Measurements from ENCODE around the gene REN.
A peak's percentile ranks its signal among the peaks of the same experiment; 100 is the strongest.

REN gene

GRCh38 chr1:204201348-204202040, 35.4 kb upstream of the REN start:
- Histone ChIP-seq H3K9me3 (ENCODE audit: control insufficient read depth in 1 of 2, low read length in 2 of 2) (no peaks in the 10 kb centered on the region), H3K4me1 (ENCODE audit: control insufficient read depth in 1 of 2, insufficient read depth in 2 of 2, low read length in 2 of 2) (peaks cover 0 to 4% of the 10 kb centered on the region in 2 donors), H3K4me3 (ENCODE audit: low read depth in 1 of 2, low read length in 2 of 2) (no peak overlapping the region), H3K27me3 (ENCODE audit: control insufficient read depth in 1 of 2, insufficient read depth in 2 of 2, low read length in 2 of 2) (peaks cover 0 to 8% of the 10 kb centered on the region in 2 donors), H3K9ac (ENCODE audit: low read depth in 1 of 2, low read length in 2 of 2) (no peak overlapping the region), H3K27ac (ENCODE audit: low read depth, low read length) (no peak overlapping the region), H3K36me3 (ENCODE audit: control insufficient read depth in 1 of 2, insufficient read depth in 2 of 2, low read length in 2 of 2) (no peaks in the 10 kb centered on the region)

DNA sequence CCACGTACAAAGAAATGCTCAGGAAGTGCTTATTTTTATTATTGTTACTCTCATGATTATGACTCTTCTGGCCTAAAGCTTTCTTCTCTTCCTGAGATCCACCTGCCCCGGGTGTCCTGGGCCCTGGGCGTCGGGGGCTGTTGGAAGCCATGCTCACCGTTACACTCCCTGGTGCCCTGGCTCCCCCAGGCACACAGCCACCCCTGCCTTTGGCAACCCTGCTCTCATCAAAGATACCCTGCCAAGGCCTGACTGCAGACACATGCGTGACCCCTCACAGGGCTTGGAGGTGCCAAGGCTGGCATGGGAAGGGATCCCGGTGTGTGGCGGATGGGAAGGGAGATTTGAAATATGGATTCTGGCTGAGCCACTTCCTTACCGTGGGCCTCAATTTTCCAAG, 33.4 kb upstream of the REN start:
- Histone ChIP-seq H3K9ac (ENCODE audit: low read depth in 1 of 2, low read length in 2 of 2) (no peak overlapping the region), H3K4me1 (ENCODE audit: control insufficient read depth in 1 of 2, insufficient read depth in 2 of 2, low read length in 2 of 2) (peaks cover 2 to 7% of the 10 kb centered on the region in 2 donors), H3K27me3 (ENCODE audit: control insufficient read depth in 1 of 2, insufficient read depth in 2 of 2, low read length in 2 of 2) (peaks cover 0 to 7% of the 10 kb centered on the region in 2 donors), H3K9me3 (ENCODE audit: control insufficient read depth in 1 of 2, low read length in 2 of 2) (no peaks in the 10 kb centered on the region), H3K36me3 (ENCODE audit: control insufficient read depth in 1 of 2, insufficient read depth in 2 of 2, low read length in 2 of 2) (no peaks in the 10 kb centered on the region), H3K27ac (ENCODE audit: low read depth, low read length) (no peak overlapping the region), H3K4me3 (ENCODE audit: low read depth in 1 of 2, low read length in 2 of 2) (no peak overlapping the region)

- peaks cover 11 to 16% of the 10 kb centered on the region in 2 donors for H3K4me1 ChIP-seq (ENCODE audit: control insufficient read depth in 1 of 2, insufficient read depth in 2 of 2, low read length in 2 of 2)
- peaks cover 0 to 5% of the 10 kb centered on the region in 2 donors for H3K27me3 ChIP-seq (ENCODE audit: control insufficient read depth in 1 of 2, insufficient read depth in 2 of 2, low read length in 2 of 2)
- no peaks in the 10 kb centered on the region for H3K36me3 ChIP-seq (ENCODE audit: control insufficient read depth in 1 of 2, insufficient read depth in 2 of 2, low read length in 2 of 2)
- no peak overlapping the region for H3K27ac ChIP-seq (ENCODE audit: low read depth, low read length)
- H3K9ac ChIP-seq (ENCODE audit: low read depth in 1 of 2, low read length in 2 of 2) = no peak overlapping the region
- H3K4me3 ChIP-seq (ENCODE audit: low read depth in 1 of 2, low read length in 2 of 2) = no peak overlapping the region
- no peaks in the 10 kb centered on the region for H3K9me3 ChIP-seq (ENCODE audit: control insufficient read depth in 1 of 2, low read length in 2 of 2)
Observed at GRCh38 chr1:204198348-204199340, 32.5 kb upstream of the REN start.

GRCh38 chr1:204197068-204197467, 30.9 kb upstream of the REN start:
- H3K36me3 ChIP-seq (ENCODE audit: control insufficient read depth in 1 of 2, insufficient read depth in 2 of 2, low read length in 2 of 2) = no peaks in the 10 kb centered on the region
- H3K9me3 ChIP-seq (ENCODE audit: control insufficient read depth in 1 of 2, low read length in 2 of 2) = no peaks in the 10 kb centered on the region
- H3K9ac ChIP-seq (ENCODE audit: low read depth in 1 of 2, low read length in 2 of 2) = no peak overlapping the region
- no peak overlapping the region for H3K27ac ChIP-seq (ENCODE audit: low read depth, low read length)
- no peaks in the 10 kb centered on the region for H3K27me3 ChIP-seq (ENCODE audit: control insufficient read depth in 1 of 2, insufficient read depth in 2 of 2, low read length in 2 of 2)
- H3K4me1 ChIP-seq (ENCODE audit: control insufficient read depth in 1 of 2, insufficient read depth in 2 of 2, low read length in 2 of 2) = peaks cover 18 to 29% of the 10 kb centered on the region in 2 donors
- H3K4me3 ChIP-seq (ENCODE audit: low read depth in 1 of 2, low read length in 2 of 2) = no peak overlapping the region

DNA sequence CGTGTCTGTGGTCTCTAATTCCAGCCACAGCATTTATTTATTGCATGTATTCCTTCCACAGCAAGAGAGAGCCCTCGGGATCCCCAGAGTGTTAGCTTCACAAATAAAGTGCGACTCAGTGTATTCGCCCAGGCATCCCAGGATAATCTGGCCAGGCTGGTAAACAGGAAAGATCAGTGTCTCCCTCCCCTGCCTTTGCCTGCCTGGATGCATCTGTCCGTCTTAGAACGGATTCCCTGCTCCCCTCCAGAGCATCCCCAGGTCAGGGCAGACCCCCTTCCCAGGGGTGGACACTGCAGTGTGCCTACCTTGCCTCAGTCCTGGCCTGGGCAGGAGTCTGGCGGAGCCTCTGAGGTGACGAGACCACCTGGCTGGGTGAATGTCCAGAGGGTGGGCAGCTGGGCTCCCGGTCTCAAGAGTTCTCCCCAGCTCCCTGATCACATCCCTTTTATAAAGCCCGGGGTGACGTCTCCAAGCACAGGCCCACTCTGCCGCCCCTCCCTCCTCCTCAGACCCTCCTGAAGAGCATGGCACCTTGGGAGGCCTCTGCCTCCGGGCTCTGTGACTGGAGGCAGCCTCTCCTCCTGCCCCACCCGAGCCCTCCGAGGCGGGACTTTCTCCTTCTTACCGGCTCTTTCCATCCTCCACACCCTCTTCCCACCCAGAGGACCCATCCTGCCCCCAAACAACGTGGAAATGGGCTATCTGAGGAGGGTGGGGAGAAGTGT, 30.1 kb upstream of the REN start, which contains the start of gene KISS1:
Gene KISS1, minus strand, starts transcription at position 424 of the 728 bp plus-strand sequence. CDS start 3,615 bp downstream, outside the sequence.
- no peaks in the 10 kb centered on the region for H3K27me3 ChIP-seq (ENCODE audit: control insufficient read depth in 1 of 2, insufficient read depth in 2 of 2, low read length in 2 of 2)
- peaks cover 18 to 36% of the 10 kb centered on the region in 2 donors for H3K4me1 ChIP-seq (ENCODE audit: control insufficient read depth in 1 of 2, insufficient read depth in 2 of 2, low read length in 2 of 2)
- H3K27ac ChIP-seq (ENCODE audit: low read depth, low read length) = no peak within 1 kb of the TSS
- H3K4me3 ChIP-seq (ENCODE audit: low read depth in 1 of 2, low read length in 2 of 2) = no peak within 1 kb of the TSS
- no peak within 1 kb of the TSS for H3K9ac ChIP-seq (ENCODE audit: low read depth in 1 of 2, low read length in 2 of 2)
- H3K36me3 ChIP-seq (ENCODE audit: control insufficient read depth in 1 of 2, insufficient read depth in 2 of 2, low read length in 2 of 2) = no peaks in the 10 kb centered on the region
- H3K9me3 ChIP-seq (ENCODE audit: control insufficient read depth in 1 of 2, low read length in 2 of 2) = no peaks in the 10 kb centered on the region

- H3K36me3 ChIP-seq (ENCODE audit: control insufficient read depth in 1 of 2, insufficient read depth in 2 of 2, low read length in 2 of 2) = no peaks in the 10 kb centered on the region
- no peaks in the 10 kb centered on the region for H3K9me3 ChIP-seq (ENCODE audit: control insufficient read depth in 1 of 2, low read length in 2 of 2)
- no peak overlapping the region for H3K27ac ChIP-seq (ENCODE audit: low read depth, low read length)
- H3K4me3 ChIP-seq (ENCODE audit: low read depth in 1 of 2, low read length in 2 of 2) = no peak overlapping the region
- no peaks in the 10 kb centered on the region for H3K27me3 ChIP-seq (ENCODE audit: control insufficient read depth in 1 of 2, insufficient read depth in 2 of 2, low read length in 2 of 2)
- peaks cover 18 to 49% of the 10 kb centered on the region in 2 donors for H3K4me1 ChIP-seq (ENCODE audit: control insufficient read depth in 1 of 2, insufficient read depth in 2 of 2, low read length in 2 of 2)
- peak overlapping the region in 1 of 2 donors; percentile 26 for H3K9ac ChIP-seq (ENCODE audit: low read depth in 1 of 2, low read length in 2 of 2)
Observed at GRCh38 chr1:204194771-204195170, 28.6 kb upstream of the REN start.

DNA sequence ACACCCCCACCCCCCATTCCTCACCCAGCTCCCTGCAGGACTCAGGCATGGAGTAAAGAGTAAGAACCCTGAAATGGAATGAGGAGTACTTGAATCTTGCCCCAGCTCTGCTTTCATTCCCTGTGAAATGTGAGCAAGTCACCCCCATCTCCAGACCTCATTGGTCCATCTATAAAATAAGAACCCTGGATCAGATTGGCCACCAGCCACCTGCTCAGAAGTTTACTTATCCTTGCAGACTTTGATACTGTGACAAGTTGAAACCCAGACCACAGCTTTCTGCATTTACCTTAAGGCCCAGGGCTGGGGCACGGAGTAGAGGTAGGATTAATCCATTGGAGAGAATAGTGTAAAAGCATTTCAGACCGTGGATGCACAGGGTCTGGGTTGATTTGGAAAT, 27.9 kb upstream of the REN start:
- Histone ChIP-seq H3K27me3 (ENCODE audit: control insufficient read depth in 1 of 2, insufficient read depth in 2 of 2, low read length in 2 of 2) (no peaks in the 10 kb centered on the region), H3K9ac (ENCODE audit: low read depth in 1 of 2, low read length in 2 of 2) (peak overlapping the region in 1 of 2 donors; percentile 22), H3K4me3 (ENCODE audit: low read depth in 1 of 2, low read length in 2 of 2) (no peak overlapping the region), H3K4me1 (ENCODE audit: control insufficient read depth in 1 of 2, insufficient read depth in 2 of 2, low read length in 2 of 2) (peaks cover 18 to 52% of the 10 kb centered on the region in 2 donors), H3K36me3 (ENCODE audit: control insufficient read depth in 1 of 2, insufficient read depth in 2 of 2, low read length in 2 of 2) (no peaks in the 10 kb centered on the region), H3K27ac (ENCODE audit: low read depth, low read length) (no peak overlapping the region), H3K9me3 (ENCODE audit: control insufficient read depth in 1 of 2, low read length in 2 of 2) (no peaks in the 10 kb centered on the region)

- peaks cover 0 to 6% of the 10 kb centered on the region in 2 donors for H3K27me3 ChIP-seq (ENCODE audit: control insufficient read depth in 1 of 2, insufficient read depth in 2 of 2, low read length in 2 of 2)
- H3K9me3 ChIP-seq (ENCODE audit: control insufficient read depth in 1 of 2, low read length in 2 of 2) = no peaks in the 10 kb centered on the region
- H3K36me3 ChIP-seq (ENCODE audit: control insufficient read depth in 1 of 2, insufficient read depth in 2 of 2, low read length in 2 of 2) = no peaks in the 10 kb centered on the region
- H3K27ac ChIP-seq (ENCODE audit: low read depth, low read length) = no peak overlapping the region
- H3K9ac ChIP-seq (ENCODE audit: low read depth in 1 of 2, low read length in 2 of 2) = no peak overlapping the region
- peaks cover 18 to 48% of the 10 kb centered on the region in 2 donors for H3K4me1 ChIP-seq (ENCODE audit: control insufficient read depth in 1 of 2, insufficient read depth in 2 of 2, low read length in 2 of 2)
- no peak overlapping the region for H3K4me3 ChIP-seq (ENCODE audit: low read depth in 1 of 2, low read length in 2 of 2)
Observed at GRCh38 chr1:204192589-204193352, 26.6 kb upstream of the REN start.

DNA sequence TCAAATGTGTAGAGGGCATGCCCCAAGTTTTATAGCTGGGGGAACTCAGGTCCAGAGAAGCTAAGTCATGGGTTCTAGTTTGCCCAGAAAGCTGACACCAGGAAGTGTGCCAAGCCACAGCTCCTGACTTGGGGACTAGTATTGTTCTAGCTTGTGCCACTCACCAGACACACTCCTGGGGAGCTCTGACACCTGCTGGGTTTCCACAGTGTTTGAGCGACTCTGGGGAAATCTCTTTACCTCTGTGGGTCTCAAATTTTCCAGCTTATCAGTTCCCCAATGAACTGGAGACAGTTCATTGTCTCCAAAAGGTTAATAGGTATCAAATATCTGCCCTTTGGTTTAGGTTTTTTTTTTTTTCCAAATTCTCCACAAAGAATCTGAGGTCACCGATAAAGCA, 25.9 kb upstream of the REN start:
- Histone ChIP-seq H3K9me3 (ENCODE audit: control insufficient read depth in 1 of 2, low read length in 2 of 2) (no peaks in the 10 kb centered on the region), H3K4me3 (ENCODE audit: low read depth in 1 of 2, low read length in 2 of 2) (no peak overlapping the region), H3K36me3 (ENCODE audit: control insufficient read depth in 1 of 2, insufficient read depth in 2 of 2, low read length in 2 of 2) (no peaks in the 10 kb centered on the region), H3K4me1 (ENCODE audit: control insufficient read depth in 1 of 2, insufficient read depth in 2 of 2, low read length in 2 of 2) (peaks cover 18 to 48% of the 10 kb centered on the region in 2 donors), H3K27me3 (ENCODE audit: control insufficient read depth in 1 of 2, insufficient read depth in 2 of 2, low read length in 2 of 2) (peaks cover 5 to 6% of the 10 kb centered on the region in 2 donors), H3K27ac (ENCODE audit: low read depth, low read length) (no peak overlapping the region), H3K9ac (ENCODE audit: low read depth in 1 of 2, low read length in 2 of 2) (no peak overlapping the region)
